NCI-H1105 (cell line): Measurements from ENCODE around the gene AKAP14.
"Not testable (repeated sequence)": the region's sequence is repeated elsewhere in the genome, so short reads cannot be mapped to it uniquely, and the experiment has no call there.

Source experiments
- DNase-seq: peaks from one replicate; lab custom pipeline; 2025; lab: John Stamatoyannopoulos, UW

AKAP14 gene

DNA sequence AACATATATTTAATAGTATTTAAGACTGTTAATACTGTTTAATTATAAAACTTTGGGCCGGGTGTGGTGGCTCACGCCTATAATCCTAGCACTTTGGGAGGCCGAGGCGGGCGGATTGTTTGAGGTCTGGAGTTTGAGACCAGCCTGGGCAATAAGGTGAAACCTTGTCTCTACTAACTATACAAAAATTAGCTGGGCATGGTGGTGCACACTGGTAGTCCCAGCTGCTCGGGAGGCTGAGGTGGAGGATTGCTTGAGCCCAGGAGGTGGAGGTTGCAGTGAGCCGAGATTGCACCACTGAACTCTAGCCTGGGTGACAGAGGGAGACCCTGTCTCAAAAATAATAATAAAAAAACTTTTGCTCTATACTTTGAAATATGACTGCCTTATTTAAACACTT lies 26.7 kb downstream of the AKAP14 start:
- not testable (repeated sequence) for DNase-seq

GRCh38 chrX:119935215-119935874 lies 39.7 kb downstream of the AKAP14 start:
- DNase-seq: no peak

DNA sequence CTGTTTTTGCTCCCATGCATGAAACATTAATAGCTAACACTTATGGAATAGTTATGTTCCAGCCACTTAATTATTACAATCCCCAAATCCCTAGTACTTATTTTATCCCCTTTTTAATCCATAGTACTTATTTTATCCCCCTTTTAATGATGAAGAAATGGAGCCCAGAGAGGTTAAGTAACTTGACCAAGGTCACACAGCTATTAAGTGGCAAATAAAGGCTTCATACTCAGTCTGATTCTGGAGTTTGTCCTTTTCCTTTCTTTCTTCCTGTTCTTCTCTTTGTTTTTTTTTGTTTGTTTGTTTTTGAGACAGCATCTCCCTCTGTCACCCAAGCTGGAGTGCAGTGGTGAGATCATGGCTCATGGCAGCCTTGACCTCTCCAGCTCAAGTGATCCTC lies 45.6 kb downstream of the AKAP14 start:
- DNase-seq: no peak

GRCh38 chrX:119942173-119942819 lies 46.6 kb downstream of the AKAP14 start:
- DNase-seq: no peak

GRCh38 chrX:119942831-119943184 lies 47.1 kb downstream of the AKAP14 start:
- DNase-seq: no peak

- DNase-seq: peak; percentile 62
Measured at GRCh38 chrX:119943185-119943988, 47.7 kb downstream of the AKAP14 start, which contains the start of gene NKAP. TSS of gene NKAP (minus strand) at chrX:119943751. CDS start at chrX:119943605, 146 bp downstream.

DNA sequence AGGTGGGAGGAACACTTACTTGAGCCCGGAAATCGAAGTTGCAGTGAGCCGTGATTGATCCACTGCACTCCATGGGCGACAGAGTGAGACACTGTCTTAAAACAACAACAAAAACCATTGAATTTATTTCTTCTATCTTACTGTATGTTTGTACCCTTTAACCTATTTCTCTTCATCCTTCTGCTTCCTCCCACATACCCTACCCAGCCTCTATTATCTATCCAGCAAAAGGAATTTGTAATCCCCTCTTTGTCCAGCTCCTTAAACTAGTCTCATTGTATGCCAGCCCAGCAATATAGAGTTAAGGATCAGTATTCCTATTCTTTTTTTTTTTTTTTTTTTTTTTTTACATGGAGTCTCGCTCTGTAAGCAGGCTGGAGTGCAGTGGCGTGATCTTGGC lies 49.8 kb downstream of the AKAP14 start:
- DNase-seq: no peak

DNA sequence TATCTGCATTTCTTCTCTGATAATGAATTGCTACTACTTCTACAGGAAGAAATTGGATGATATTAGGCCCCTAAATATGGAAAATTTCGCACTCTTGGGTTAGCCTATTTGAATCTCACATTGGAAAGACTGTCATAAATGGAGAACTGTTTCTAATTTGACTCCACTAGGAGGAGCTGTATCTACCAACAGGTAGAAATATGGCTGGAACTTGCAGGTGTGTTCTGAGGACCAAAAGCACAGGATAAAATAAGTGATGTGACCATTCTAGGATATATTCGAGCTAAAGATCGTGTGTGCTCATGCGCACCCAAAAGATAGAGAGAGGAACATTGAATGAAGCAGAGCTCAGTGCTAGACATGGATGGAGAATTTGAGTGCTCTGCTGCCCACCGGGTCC lies 52.7 kb downstream of the AKAP14 start:
- no peak for DNase-seq

DNA sequence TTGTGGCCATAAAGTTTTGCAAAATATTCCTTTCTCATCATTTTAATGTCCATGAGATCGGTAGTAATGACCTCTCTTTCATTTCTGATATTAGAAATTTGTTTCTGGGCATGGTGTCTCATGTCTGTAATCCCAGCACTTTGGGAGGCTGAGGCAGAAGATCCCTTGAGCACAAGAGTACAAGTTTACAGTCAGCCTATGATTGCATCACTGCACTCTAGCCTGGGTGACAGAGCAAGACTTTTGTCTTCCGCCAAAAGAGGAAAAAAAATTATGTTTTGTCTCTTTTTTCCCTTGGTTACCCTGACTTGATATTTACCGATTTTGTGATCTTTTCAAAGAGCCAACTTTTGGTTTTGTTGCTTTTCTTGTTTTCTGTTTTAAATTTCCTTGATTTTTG lies 58.7 kb downstream of the AKAP14 start:
- DNase-seq: no peak

DNA sequence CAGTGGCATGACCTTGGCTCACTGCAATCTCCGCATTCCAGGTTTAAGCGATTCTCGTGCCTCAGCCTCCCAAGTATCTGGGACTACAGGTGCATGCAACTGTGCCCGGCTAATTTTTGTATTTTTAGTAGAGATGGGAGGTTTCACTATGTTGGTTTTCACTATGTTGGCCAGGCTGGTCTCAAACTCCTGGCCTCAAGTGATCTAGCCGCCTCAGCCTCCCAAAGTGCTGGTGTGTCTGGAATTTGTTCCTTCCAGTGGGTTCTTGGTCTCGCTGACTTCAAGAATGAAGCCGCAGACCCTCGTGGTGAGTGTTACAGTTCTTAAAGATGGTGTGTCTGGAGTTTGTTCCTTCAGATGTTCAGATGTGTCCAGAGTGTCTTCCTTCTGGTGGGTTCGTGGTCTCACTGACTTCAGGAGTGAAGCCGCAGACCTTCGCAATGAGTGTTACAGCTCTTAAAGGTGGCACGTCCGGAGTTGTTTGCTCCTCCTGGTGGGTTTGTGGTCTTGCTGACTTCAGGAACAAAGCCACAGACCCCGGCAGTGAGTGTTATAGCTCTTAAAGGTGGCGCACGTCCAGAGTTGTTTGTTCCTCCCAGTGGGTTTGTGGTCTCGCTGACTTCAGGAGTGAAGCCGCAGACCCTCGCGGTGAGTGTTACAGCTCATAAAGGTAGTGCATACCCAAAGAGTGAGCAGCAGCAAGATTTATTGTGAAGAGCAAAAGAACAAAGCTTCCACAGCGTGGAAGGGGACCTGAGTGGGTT lies 60.3 kb downstream of the AKAP14 start:
- not testable (repeated sequence) for DNase-seq

DNA sequence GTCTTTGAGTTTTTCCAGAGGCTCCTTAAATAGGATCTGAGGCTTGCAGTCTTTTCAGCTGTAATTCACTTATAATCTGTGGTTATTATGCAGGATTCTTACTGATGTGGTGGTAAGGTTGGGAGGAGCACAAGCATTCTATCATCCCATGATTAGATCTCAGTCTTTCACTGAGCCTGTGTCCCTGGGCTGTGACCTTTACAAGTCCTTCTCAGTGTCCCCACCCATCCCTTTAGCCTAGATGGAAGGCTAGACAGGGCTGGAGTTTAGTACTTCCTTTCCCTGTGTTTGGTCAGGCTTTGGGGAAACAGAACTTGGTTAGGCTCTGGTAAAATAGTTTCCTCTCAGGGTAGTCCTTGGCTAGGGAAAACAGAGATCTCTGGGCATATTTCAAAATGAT lies 64.9 kb downstream of the AKAP14 start:
- no peak for DNase-seq

DNA sequence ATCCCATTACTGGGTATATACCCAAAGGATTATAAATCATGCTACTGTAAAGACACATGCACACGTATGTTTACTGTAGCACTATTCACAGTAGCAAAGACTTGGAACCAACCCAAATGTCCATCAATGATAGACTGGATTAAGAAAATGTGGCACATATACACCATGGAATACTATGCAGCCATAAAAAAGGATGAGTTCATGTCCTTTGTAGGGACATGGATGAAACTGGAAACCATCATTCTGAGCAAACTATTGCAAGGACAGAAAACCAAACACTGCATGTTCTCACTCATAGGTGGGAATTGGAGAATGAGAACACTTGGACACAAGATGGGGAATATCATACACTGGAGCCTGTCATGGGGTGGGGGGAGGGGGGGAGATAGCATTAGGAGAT lies 71.1 kb downstream of the AKAP14 start:
- DNase-seq: not testable (repeated sequence)
